Measurements from ENCODE around the gene PTP4A1. TPM values are rescaled to one million over a fixed set of nuclear protein-coding genes. Genes with fewer than 3 reads are reported as not detected.
"Not testable (repeated sequence)": the region's sequence is repeated elsewhere in the genome, so short reads cannot be mapped to it uniquely, and the experiment has no call there.

PTP4A1 gene
- polyA plus RNA-seq, 1 donor: 70.9 TPM

GRCh38 chr6:63581355-63582013 is 9.2 kb downstream of the PTP4A1 start:
- DNase-seq: no peak

GRCh38 chr6:63582579-63583231 is 10.4 kb downstream of the PTP4A1 start:
- DNase-seq: no peak

GRCh38 chr6:63584125-63584514 is 11.8 kb downstream of the PTP4A1 start:
- DNase-seq: no peak

- DNase-seq: no peak
Observed at GRCh38 chr6:63584566-63584965, 12.3 kb downstream of the PTP4A1 start.

- not testable (repeated sequence) for DNase-seq
Observed at GRCh38 chr6:63585652-63586051, 13.4 kb downstream of the PTP4A1 start.

- no peak for DNase-seq
Observed at GRCh38 chr6:63589952-63590411, 17.7 kb downstream of the PTP4A1 start.

GRCh38 chr6:63592886-63593285 is 20.6 kb downstream of the PTP4A1 start:
- no peak for DNase-seq

GRCh38 chr6:63597141-63598048 is 25.1 kb downstream of the PTP4A1 start:
- peak; percentile 22 for DNase-seq

GRCh38 chr6:63598049-63599036 is 26.1 kb downstream of the PTP4A1 start:
- peak; percentile 76 for DNase-seq

GRCh38 chr6:63599243-63599642 is 27.0 kb downstream of the PTP4A1 start:
- DNase-seq: no peak

GRCh38 chr6:63600136-63600535 is 27.9 kb downstream of the PTP4A1 start:
- no peak for DNase-seq

- no peak for DNase-seq
Observed at GRCh38 chr6:63609231-63609630, 37.0 kb downstream of the PTP4A1 start.

- no peak for DNase-seq
Observed at GRCh38 chr6:63610944-63611343, 38.7 kb downstream of the PTP4A1 start.

- no peak for DNase-seq
Observed at GRCh38 chr6:63611560-63611959, 39.3 kb downstream of the PTP4A1 start.

GRCh38 chr6:63615590-63615989 is 43.3 kb downstream of the PTP4A1 start:
- no peak for DNase-seq

Other genes with a start within 250 kb of the PTP4A1 start
- gene PHF3, start 63.3 kb downstream of the PTP4A1 start, polyA plus RNA-seq (ENCODE audit: insufficient read length): 71.9 TPM